Activated CD8-positive, alpha-beta T cell treated with anti-CD3 and anti-CD28 coated beads, Interleukin-2, amount 10 ng/mL, durations not matched to agents 7 days and 5 days (primary cell): ENCODE results near the gene CCDC57. TPM values are rescaled to one million over a fixed set of nuclear protein-coding genes. Genes with fewer than 3 reads are reported as not detected.
A peak's percentile ranks its signal among the peaks of the same experiment; 100 is the strongest.

Experiments used
- ATAC-seq: fragments of 150-1000 bp; cut with Tn5 transposase; one replicate; pipeline ENCODE4 v1.10.0; 2021; ENCODE audit warnings: moderate library complexity
- CTCF ChIA-PET: fragments of 350-600 bp; sonication (Branson Sonifier 250); formaldehyde crosslinking; loops from one replicate; lab custom pipeline; 2021; ENCODE audit warnings: antibody characterized with exemption; lab: Charles Lee
- POLR2A ChIA-PET: fragments of 350-600 bp; sonication (Branson Sonifier 250); formaldehyde crosslinking; loops from one replicate; lab custom pipeline; 2021; ENCODE audit warnings: antibody characterized with exemption; lab: Charles Lee
- DNase-seq: peaks from one replicate; pipeline ENCODE4 v3.0.0-alpha.2; 2020
- H3K27ac Mint-ChIP-seq: one replicate; pipeline ENCODE4 v1.8.0; 2021; ENCODE audit warnings: mild to moderate bottlenecking, mixed read lengths
- H3K27me3 Mint-ChIP-seq: one replicate; pipeline ENCODE4 v1.8.0; 2021; ENCODE audit warnings: low read depth, mixed read lengths
- H3K36me3 Mint-ChIP-seq: one replicate; pipeline ENCODE4 v1.8.0; 2021; ENCODE audit warnings: low read depth, mixed read lengths
- H3K4me1 Mint-ChIP-seq: one replicate; pipeline ENCODE4 v1.8.0; 2021; ENCODE audit warnings: low read depth, mixed read lengths
- H3K4me3 Mint-ChIP-seq: one replicate; pipeline ENCODE4 v1.8.0; 2021; ENCODE audit warnings: mild to moderate bottlenecking, mixed read lengths
- H3K9me3 Mint-ChIP-seq: one replicate; pipeline ENCODE4 v1.8.0; 2022; ENCODE audit warnings: mixed read lengths; ENCODE audit not compliant: insufficient read depth
- total RNA-seq, 2 experiments: library from RNA; stranded (reverse); gene quantifications; one replicate each; pipeline ENCODE4 v1.2.3, GENCODE V29; 2021

Gene CCDC57
- total RNA-seq, 2 experiments from 2014 or later = 78.3 to 84.7 TPM

- ATAC-seq (no peak), DNase-seq (no peak)
- CTCF ChIA-PET = interaction anchor here (1.0 to 1.9 kb wide), 2 partner anchors 22 to 100 kb away, joined by 4 read pairs; partner anchors contain the start of gene DCXR
- POLR2A ChIA-PET = no interaction called here
- H3K27ac Mint-ChIP-seq = no peak overlapping the region
- peaks cover 11% of the 10 kb centered on the region for H3K36me3 Mint-ChIP-seq
- H3K27me3 Mint-ChIP-seq = no peaks in the 10 kb centered on the region
- no peak overlapping the region for H3K4me3 Mint-ChIP-seq
- no peaks in the 10 kb centered on the region for H3K9me3 Mint-ChIP-seq
- H3K4me1 Mint-ChIP-seq = peaks cover 13% of the 10 kb centered on the region
Observed at GRCh38 chr17:82059272-82060000, 153.2 kb downstream of the CCDC57 start.

- no peaks in the 10 kb centered on the region for H3K9me3 Mint-ChIP-seq
- ChIA-PET POLR2A (no interaction called here), CTCF (interaction anchor here (1.0 to 1.9 kb wide), 2 partner anchors 21 to 99 kb away, joined by 4 read pairs; partner anchors contain the start of gene DCXR)
- DNase-seq (no peak), ATAC-seq (no peak)
- no peaks in the 10 kb centered on the region for H3K27me3 Mint-ChIP-seq
- H3K36me3 Mint-ChIP-seq = peaks cover 11% of the 10 kb centered on the region
- no peak overlapping the region for H3K4me3 Mint-ChIP-seq
- no peak overlapping the region for H3K27ac Mint-ChIP-seq
- H3K4me1 Mint-ChIP-seq = peaks cover 7% of the 10 kb centered on the region
Observed at GRCh38 chr17:82058855-82059249, 153.8 kb downstream of the CCDC57 start.

DNA sequence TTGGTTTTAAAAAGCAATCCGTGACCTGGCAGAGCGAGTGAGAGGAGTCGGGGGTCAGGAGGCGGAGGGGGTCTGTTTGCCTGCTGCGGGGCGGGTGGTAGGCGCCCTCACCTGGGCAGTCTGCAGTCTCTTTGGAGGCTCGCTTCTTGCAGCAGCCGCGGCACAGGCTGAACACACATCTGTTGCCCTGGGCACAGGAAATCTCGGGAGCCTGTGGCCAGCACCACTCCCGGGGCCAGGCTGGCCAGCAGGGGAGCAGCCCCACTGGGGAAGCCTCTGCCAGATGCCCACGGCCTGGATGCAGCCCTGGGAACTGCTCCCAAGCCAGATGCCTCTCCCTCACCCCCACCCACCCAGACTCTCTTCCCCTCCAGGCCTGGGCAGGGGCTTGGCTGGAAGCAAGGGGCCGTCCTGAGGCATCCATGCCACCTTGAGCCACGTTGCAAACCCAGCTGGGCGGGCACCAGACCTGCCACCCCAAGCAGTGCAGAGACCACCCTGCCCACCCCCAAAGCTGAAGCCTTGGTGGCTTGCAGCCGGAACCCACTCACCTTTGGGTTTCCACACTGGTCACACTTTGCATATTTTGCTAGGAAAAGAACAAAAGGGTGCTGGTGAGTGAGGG lies 154.3 kb downstream of the CCDC57 start:
- ATAC-seq (no peak), DNase-seq (no peak)
- no peak overlapping the region for H3K4me3 Mint-ChIP-seq
- H3K36me3 Mint-ChIP-seq = peaks cover 11% of the 10 kb centered on the region
- CTCF ChIA-PET = no interaction called here
- POLR2A ChIA-PET = no interaction called here
- no peak overlapping the region for H3K27ac Mint-ChIP-seq
- H3K9me3 Mint-ChIP-seq = no peaks in the 10 kb centered on the region
- H3K4me1 Mint-ChIP-seq = peaks cover 8% of the 10 kb centered on the region
- no peaks in the 10 kb centered on the region for H3K27me3 Mint-ChIP-seq

DNA sequence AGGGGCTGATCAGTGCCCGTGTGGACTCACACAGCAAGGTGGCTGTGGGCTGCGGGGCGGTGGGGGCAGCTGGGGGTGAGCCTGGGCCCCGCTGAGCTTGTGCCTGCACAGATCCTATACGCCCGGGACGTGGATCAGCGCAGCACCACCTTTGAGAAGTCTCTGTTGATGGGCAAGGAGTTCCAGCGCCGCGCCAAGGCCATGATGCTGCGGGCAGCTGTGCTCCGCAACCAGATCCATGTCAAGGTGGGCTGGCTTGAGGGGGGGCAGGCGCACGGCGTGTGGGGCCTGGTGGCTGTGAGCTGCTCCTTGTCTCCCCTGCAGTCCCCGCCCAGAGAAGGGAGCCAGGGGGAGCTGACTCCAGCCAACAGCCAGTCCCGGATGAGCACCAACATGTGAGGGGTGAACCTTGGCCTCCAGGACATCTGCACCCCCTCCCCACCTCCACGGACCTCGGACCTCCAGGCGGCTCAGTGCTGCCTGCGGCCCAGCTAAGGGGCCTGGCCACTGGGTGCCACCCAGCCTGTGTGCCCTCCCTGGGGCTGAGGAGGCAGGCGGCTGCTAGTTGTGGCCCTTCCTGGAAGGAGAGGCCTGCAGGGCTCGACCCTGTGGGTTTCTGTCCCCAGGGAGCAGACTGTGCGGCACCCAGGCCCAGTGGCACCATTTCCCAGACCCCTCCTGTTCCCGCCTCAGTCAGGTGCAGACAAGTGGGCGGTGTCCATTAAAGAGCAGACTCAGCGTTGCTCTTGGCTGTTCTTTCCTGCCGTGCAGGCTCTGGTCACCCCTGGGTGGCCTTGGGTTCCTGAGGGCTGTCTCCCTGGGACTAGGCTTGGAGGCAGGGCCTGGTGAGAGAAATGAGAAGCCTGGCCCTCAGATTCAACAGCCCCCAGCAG lies 155.7 kb downstream of the CCDC57 start:
- ChIA-PET POLR2A (no interaction called here), CTCF (interaction anchor here (0.7 kb wide), 1 partner anchor 19 kb away, joined by 3 read pairs; the partner anchor contains the start of gene DCXR)
- ATAC-seq = no peak
- DNase-seq = no peak
- Mint-ChIP-seq H3K9me3 (no peaks in the 10 kb centered on the region), H3K4me3 (no peak overlapping the region), H3K4me1 (peaks cover 15% of the 10 kb centered on the region), H3K27ac (no peak overlapping the region), H3K36me3 (peaks cover 11% of the 10 kb centered on the region), H3K27me3 (no peaks in the 10 kb centered on the region)

DNA sequence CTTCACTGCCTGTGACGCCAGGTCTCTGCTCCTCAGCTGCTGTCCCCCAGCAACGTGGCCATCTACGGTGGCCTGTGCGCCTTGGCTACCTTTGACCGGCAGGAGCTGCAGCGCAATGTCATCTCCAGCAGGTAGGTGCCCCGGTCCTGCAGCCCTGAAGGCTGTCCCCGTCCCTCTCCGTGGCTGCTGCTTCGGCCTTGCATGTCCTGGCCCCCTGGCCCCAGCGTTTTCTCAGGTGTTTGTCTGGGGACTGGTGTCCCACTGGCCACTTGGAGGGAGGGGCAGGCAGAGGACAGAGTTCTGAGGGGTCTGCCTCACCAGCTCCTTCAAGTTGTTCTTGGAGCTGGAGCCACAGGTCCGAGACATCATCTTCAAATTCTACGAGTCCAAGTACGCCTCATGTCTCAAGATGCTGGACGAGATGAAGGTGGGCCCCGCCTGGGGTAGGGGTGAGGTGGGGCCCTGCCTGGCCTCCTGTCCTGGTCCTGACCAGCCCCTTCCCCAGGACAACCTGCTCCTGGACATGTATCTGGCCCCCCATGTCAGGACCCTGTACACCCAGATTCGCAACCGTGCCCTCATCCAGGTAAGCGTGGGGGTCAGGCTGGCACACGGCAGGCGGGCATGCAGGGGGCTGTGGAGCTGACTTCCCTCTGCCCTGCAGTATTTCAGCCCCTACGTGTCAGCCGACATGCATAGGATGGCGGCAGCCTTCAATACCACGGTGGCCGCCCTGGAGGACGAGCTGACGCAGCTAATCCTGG lies 156.5 kb downstream of the CCDC57 start:
- H3K27me3 Mint-ChIP-seq = no peaks in the 10 kb centered on the region
- CTCF ChIA-PET = interaction anchor here (0.7 kb wide), 1 partner anchor 19 kb away, joined by 3 read pairs; the partner anchor contains the start of gene DCXR
- DNase-seq (no peak), ATAC-seq (no peak)
- H3K27ac Mint-ChIP-seq = no peak overlapping the region
- H3K36me3 Mint-ChIP-seq = peaks cover 11% of the 10 kb centered on the region
- no peaks in the 10 kb centered on the region for H3K9me3 Mint-ChIP-seq
- peaks cover 15% of the 10 kb centered on the region for H3K4me1 Mint-ChIP-seq
- H3K4me3 Mint-ChIP-seq = no peak overlapping the region
- POLR2A ChIA-PET = no interaction called here

DNA sequence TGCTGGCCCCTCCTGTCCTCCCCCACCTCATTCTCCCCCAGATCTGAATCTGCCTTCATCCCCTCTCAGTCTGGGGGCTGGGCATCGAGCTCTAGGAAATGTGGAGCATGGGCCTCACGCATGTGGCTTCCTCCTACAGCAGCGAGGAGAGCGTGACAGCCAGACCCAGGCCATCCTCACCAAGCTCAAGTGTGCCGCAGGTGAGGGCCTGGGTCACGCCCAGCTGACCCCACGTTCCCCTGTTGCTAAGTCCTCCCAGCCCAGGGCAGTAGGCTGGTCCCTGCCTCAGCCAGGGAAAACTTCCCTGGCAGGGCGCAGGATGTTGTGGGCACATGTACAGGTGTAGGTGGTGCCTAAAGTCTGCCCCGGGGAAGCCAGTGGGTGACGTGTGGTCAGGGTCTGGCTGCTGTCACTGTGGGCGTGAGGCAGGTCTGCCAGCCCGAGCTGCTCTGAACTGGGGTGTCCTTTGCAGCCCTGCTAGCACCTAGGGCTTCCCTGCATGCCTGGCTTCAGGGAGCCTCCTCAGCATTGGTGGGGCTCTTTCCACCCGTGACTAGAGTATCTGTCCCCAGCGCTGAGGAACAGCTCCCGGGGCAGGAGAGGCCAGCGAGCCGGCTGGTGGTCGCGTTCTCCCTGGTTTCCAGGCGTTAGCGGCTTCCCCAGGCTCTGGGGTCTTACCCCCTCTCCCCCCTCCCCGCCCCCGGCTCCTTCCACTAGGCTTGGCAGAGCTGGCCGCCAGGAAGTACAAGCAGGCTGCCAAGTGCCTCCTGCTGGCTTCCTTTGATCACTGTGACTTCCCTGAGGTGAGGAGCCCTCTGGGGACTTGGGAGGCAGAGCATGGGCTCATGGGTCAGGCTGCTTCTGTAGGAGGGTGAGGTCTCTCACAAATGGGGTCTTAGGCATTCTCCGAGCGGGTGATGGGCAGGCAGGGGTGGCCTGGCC lies 157.3 kb downstream of the CCDC57 start:
- DNase-seq = no peak
- Mint-ChIP-seq H3K4me1 (peaks cover 21% of the 10 kb centered on the region), H3K4me3 (no peak overlapping the region), H3K27me3 (no peaks in the 10 kb centered on the region), H3K36me3 (peaks cover 11% of the 10 kb centered on the region), H3K9me3 (no peaks in the 10 kb centered on the region), H3K27ac (no peak overlapping the region)
- ChIA-PET CTCF (interaction anchor here (1.5 kb wide), 1 partner anchor 151 kb away, joined by 4 read pairs; no protein-coding TSS in a partner anchor), POLR2A (no interaction called here)
- ATAC-seq = no peak

- Mint-ChIP-seq H3K27ac (no peak overlapping the region), H3K36me3 (peaks cover 9% of the 10 kb centered on the region), H3K4me1 (peaks cover 24% of the 10 kb centered on the region), H3K9me3 (no peaks in the 10 kb centered on the region), H3K27me3 (no peaks in the 10 kb centered on the region), H3K4me3 (no peak overlapping the region)
- ATAC-seq (no peak), DNase-seq (no peak)
- ChIA-PET POLR2A (no interaction called here), CTCF (interaction anchor here (1.5 kb wide), 1 partner anchor 152 kb away, joined by 4 read pairs; no protein-coding TSS in a partner anchor)
Observed at GRCh38 chr17:82054351-82055022, 158.2 kb downstream of the CCDC57 start.

- Mint-ChIP-seq H3K27me3 (no peaks in the 10 kb centered on the region), H3K4me1 (peaks cover 24% of the 10 kb centered on the region), H3K9me3 (no peaks in the 10 kb centered on the region), H3K4me3 (peak overlapping the region; percentile 85), H3K36me3 (peaks cover 9% of the 10 kb centered on the region), H3K27ac (peak overlapping the region; percentile 46)
- ChIA-PET CTCF (interaction anchor here (1.5 kb wide), 1 partner anchor 153 kb away, joined by 4 read pairs; no protein-coding TSS in a partner anchor), POLR2A (interaction anchor here (0.6 kb wide), 1 partner anchor 52 kb away, joined by 3 read pairs; no protein-coding TSS in a partner anchor)
- ATAC-seq = no peak
- no peak for DNase-seq
Observed at GRCh38 chr17:82053556-82054263, 158.9 kb downstream of the CCDC57 start.

DNA sequence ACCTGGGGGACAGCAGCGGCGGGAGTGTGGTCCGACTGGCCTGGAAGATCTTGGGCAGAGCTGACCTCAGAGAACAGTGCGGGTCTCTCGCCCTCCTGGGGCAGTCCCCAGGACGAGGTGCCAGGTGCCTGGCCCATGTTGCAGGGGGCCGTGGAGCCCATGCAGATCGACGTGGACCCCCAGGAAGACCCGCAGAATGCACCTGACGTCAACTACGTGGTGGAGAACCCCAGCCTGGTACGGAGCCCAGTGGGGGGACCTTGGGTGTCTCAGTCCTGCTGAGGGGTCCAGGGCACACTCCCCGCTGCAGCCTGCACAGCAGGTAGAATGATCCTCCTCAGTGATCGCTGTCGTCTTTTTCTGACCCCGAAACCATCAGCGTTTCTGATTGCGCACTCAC lies 159.5 kb downstream of the CCDC57 start:
- ATAC-seq (no peak), DNase-seq (no peak)
- ChIA-PET CTCF (no interaction called here), POLR2A (interaction anchor here (0.6 kb wide), 1 partner anchor 53 kb away, joined by 3 read pairs; no protein-coding TSS in a partner anchor)
- peaks cover 24% of the 10 kb centered on the region for H3K4me1 Mint-ChIP-seq
- H3K4me3 Mint-ChIP-seq = peak overlapping the region; percentile 85
- H3K27me3 Mint-ChIP-seq = no peaks in the 10 kb centered on the region
- no peaks in the 10 kb centered on the region for H3K9me3 Mint-ChIP-seq
- H3K27ac Mint-ChIP-seq = peak overlapping the region; percentile 46
- peaks cover 7% of the 10 kb centered on the region for H3K36me3 Mint-ChIP-seq
